ENCODE results near the gene RPS3.

DNA sequence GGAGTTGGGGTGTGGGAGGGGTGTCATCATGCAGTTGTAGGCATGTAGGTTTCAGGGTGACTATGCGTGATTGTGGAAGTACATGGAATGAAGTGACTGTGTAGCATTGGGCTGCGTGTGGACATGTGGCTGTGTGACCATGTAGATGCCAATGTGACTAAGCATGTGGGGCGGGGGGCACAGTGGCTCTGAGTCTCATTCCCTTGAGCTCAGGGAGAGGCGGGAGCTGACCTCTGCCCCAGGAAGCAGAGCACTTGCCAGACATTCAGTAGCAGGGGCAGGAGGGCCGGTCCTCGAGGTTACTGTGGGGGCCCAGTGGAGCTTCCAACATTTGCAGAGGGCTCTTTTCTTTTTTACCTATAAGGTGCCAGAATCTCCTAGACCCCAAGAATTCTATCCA, 34.1 kb downstream of the RPS3 start:
- no peak for TF ChIP-seq EP300 (IDR thresholded peaks at IDR 0.05)
- TF ChIP-seq, protein P1, sequence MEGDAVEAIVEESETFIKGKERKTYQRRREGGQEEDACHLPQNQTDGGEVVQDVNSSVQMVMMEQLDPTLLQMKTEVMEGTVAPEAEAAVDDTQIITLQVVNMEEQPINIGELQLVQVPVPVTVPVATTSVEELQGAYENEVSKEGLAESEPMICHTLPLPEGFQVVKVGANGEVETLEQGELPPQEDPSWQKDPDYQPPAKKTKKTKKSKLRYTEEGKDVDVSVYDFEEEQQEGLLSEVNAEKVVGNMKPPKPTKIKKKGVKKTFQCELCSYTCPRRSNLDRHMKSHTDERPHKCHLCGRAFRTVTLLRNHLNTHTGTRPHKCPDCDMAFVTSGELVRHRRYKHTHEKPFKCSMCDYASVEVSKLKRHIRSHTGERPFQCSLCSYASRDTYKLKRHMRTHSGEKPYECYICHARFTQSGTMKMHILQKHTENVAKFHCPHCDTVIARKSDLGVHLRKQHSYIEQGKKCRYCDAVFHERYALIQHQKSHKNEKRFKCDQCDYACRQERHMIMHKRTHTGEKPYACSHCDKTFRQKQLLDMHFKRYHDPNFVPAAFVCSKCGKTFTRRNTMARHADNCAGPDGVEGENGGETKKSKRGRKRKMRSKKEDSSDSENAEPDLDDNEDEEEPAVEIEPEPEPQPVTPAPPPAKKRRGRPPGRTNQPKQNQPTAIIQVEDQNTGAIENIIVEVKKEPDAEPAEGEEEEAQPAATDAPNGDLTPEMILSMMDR (IDR thresholded peaks at IDR 0.05): no peak
